GM19240 (cell line): Measurements from ENCODE around the gene FSIP1.

ENCODE experiments used
- DNase-seq: peaks from one replicate; pipeline ENCODE4 v3.0.0; 2011; ENCODE audit warnings: low spot score; ENCODE audit not compliant: insufficient read length

The FSIP1 gene

GRCh38 chr15:39646425-39646824 is 136.2 kb downstream of the FSIP1 start:
- DNase-seq = no peak

GRCh38 chr15:39645976-39646257 is 136.7 kb downstream of the FSIP1 start:
- DNase-seq = no peak

GRCh38 chr15:39645138-39645975 is 137.3 kb downstream of the FSIP1 start:
- DNase-seq = no peak

GRCh38 chr15:39644136-39644535 is 138.5 kb downstream of the FSIP1 start:
- DNase-seq = no peak

- no peak for DNase-seq
Measured at GRCh38 chr15:39643727-39644126, 138.9 kb downstream of the FSIP1 start.

- no peak for DNase-seq
Measured at GRCh38 chr15:39642011-39642640, 140.5 kb downstream of the FSIP1 start.

- no peak for DNase-seq
Measured at GRCh38 chr15:39641191-39641889, 141.3 kb downstream of the FSIP1 start.

GRCh38 chr15:39640665-39641064 is 142.0 kb downstream of the FSIP1 start:
- no peak for DNase-seq

- no peak for DNase-seq
Measured at GRCh38 chr15:39639037-39639436, 143.6 kb downstream of the FSIP1 start.

- DNase-seq = no peak
Measured at GRCh38 chr15:39638041-39638440, 144.6 kb downstream of the FSIP1 start.

- no peak for DNase-seq
Measured at GRCh38 chr15:39631357-39631756, 151.3 kb downstream of the FSIP1 start.

GRCh38 chr15:39629906-39630305 is 152.7 kb downstream of the FSIP1 start:
- DNase-seq = no peak

- DNase-seq = no peak
Measured at GRCh38 chr15:39629371-39629770, 153.3 kb downstream of the FSIP1 start.

- no peak for DNase-seq
Measured at GRCh38 chr15:39628546-39629257, 153.9 kb downstream of the FSIP1 start.

- DNase-seq = no peak
Measured at GRCh38 chr15:39628144-39628508, 154.5 kb downstream of the FSIP1 start.

- no peak for DNase-seq
Measured at GRCh38 chr15:39627451-39628143, 155.0 kb downstream of the FSIP1 start.

GRCh38 chr15:39625856-39626255 is 156.8 kb downstream of the FSIP1 start:
- DNase-seq = no peak

GRCh38 chr15:39625451-39625850 is 157.2 kb downstream of the FSIP1 start:
- no peak for DNase-seq

- no peak for DNase-seq
Measured at GRCh38 chr15:39624806-39625205, 157.8 kb downstream of the FSIP1 start.

GRCh38 chr15:39623529-39623931 is 159.1 kb downstream of the FSIP1 start:
- DNase-seq = peak; percentile 4
